ENCODE data around the gene KDM1A.

The KDM1A gene

DNA sequence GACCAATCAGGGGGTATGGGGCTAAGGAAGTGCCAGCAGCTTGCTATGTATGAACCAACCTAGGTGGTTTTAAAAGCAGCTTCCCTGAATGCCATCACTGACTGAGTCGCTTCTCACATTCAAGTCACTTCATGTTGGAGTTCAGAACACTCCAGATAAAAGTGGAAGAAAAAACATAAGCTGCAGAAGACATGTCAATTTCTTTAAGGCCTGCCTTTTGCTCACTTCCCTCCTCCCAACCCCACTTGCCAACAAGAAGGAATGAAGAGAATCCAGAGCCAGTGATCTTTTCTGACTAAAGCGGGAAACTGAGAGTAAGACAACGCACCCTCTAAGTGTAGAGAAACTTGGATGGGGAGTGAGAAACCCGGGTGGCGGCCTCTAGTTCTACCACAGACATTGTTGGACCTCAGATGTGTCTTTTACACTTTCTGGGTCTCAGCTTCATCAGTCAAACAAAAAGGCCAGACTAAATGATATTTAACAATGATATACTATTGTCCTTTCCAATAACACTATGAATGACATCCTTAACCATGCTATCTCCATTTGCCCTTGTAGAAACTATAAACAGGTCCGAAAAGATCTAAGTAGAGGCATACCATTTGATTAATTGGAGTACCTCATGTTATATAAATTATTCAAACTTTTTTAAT is 95.3 kb downstream of the KDM1A start:
- H3K27me3 ChIP-seq (replicated peaks; ENCODE audit: control insufficient read depth, insufficient read depth, low read length): no peaks in the 10 kb centered on the region
- H3K9me3 ChIP-seq (ENCODE audit: control insufficient read depth, low read length): no peaks in the 10 kb centered on the region
- DNase-seq (ENCODE audit: low read depth): peak; percentile 30
- no peaks in the 10 kb centered on the region for H3K36me3 ChIP-seq (ENCODE audit: control insufficient read depth, insufficient read depth, low read length, severe bottlenecking)
- no peak overlapping the region for H3K9ac ChIP-seq (ENCODE audit: low read length)
- no peak overlapping the region for H3K4me3 ChIP-seq (ENCODE audit: low read length)
- peaks cover 18% of the 10 kb centered on the region for H3K4me1 ChIP-seq (ENCODE audit: control insufficient read depth, insufficient read depth, low read length)

DNA sequence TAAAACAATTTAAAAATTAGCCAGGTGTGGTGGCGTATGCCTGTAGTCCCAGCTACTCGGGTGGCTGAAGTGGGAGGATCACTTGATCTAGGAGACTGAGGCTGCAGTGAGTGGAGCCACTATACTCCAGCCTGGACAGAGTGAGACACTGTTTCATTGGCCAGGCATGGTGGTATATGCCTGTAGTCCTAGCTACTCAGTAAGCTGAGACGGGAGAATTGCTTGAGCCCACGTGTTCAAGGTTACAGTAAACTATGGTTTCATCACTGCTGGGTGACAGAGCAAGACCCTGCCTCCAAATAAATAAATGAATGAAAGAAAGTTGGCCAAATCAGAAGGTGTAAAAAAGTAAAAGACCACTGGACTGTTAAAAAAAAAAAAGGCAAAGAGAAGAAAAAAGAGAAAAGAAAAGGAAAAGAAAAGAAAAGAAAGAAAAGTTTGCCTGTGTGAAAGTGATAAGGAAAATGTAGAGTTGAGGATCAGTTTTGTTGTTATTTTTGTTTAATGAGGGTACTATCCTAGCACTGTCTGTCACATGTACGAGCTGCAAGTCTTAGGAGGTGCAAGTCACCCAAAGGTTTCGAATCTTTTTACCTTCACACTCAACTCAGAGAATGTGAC is 97.1 kb downstream of the KDM1A start:
- DNase-seq (ENCODE audit: low read depth): no peak
- H3K9me3 ChIP-seq (ENCODE audit: control insufficient read depth, low read length): no peaks in the 10 kb centered on the region
- H3K36me3 ChIP-seq (ENCODE audit: control insufficient read depth, insufficient read depth, low read length, severe bottlenecking): no peaks in the 10 kb centered on the region
- no peak overlapping the region for H3K4me3 ChIP-seq (ENCODE audit: low read length)
- H3K4me1 ChIP-seq (ENCODE audit: control insufficient read depth, insufficient read depth, low read length): peaks cover 24% of the 10 kb centered on the region
- no peak overlapping the region for H3K9ac ChIP-seq (ENCODE audit: low read length)
- H3K27me3 ChIP-seq (replicated peaks; ENCODE audit: control insufficient read depth, insufficient read depth, low read length): no peaks in the 10 kb centered on the region

DNA sequence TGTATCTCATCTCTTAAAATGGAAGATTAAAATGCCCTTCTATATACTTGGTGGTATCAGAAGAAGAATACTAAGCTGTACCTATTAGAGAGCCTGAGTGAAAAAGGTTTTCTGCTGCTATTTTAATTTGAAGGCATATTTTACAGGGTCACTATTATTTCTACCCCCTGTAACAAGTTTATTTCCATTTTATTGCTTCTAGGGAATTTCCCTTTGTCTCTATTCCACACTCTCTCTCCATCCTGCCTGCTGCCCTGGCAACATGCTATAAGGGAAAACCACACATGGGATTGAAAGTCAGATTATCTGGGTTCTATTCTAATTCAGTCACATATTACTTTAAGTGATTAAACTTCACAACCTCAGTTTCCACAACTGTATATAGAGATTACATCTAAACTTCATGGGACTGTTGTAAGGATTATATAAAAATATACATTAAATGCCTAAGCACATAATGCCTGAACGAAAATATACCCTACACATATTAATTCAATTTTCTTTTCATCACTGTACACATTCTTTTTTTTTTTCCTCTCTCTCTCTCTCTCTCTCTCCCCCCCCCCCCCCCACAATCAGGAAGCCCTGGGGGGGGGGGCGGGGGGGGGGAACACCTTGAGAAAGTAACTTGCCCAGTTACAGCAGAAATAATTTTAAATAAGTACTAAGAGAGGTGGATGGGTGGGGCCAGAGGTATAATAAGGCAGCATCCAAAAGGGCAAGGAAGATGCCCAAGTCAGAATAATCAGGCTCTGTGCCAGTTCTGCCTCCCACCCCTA is 97.8 kb downstream of the KDM1A start:
- no peak for DNase-seq (ENCODE audit: low read depth)
- Histone ChIP-seq H3K4me3 (ENCODE audit: low read length) (no peak overlapping the region), H3K9me3 (ENCODE audit: control insufficient read depth, low read length) (no peaks in the 10 kb centered on the region), H3K4me1 (ENCODE audit: control insufficient read depth, insufficient read depth, low read length) (peaks cover 25% of the 10 kb centered on the region), H3K9ac (ENCODE audit: low read length) (no peak overlapping the region), H3K27me3 (replicated peaks; ENCODE audit: control insufficient read depth, insufficient read depth, low read length) (no peaks in the 10 kb centered on the region), H3K36me3 (ENCODE audit: control insufficient read depth, insufficient read depth, low read length, severe bottlenecking) (no peaks in the 10 kb centered on the region)

DNA sequence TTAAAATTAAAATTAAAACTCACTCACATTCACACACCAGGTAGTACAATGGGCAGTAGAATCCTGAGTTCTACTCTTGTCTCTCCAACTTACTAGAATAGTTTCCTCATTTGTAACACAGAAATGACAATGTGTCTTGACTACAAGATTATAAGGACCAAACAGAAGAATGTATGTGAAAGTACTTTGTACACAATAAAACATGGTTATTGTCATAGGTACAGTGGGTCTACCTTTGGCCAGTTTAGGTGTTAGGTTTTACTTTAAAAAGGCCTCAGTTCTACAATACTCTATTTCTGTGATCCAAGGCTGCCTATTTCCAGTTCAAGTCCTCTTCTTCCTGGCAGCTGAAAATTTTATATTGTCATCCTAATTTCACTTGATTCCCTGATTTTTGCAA is 99.1 kb downstream of the KDM1A start:
- H3K9ac ChIP-seq (ENCODE audit: low read length): no peak overlapping the region
- H3K4me3 ChIP-seq (ENCODE audit: low read length): no peak overlapping the region
- H3K36me3 ChIP-seq (ENCODE audit: control insufficient read depth, insufficient read depth, low read length, severe bottlenecking): no peaks in the 10 kb centered on the region
- H3K9me3 ChIP-seq (ENCODE audit: control insufficient read depth, low read length): no peaks in the 10 kb centered on the region
- no peaks in the 10 kb centered on the region for H3K27me3 ChIP-seq (replicated peaks; ENCODE audit: control insufficient read depth, insufficient read depth, low read length)
- DNase-seq (ENCODE audit: low read depth): no peak
- peaks cover 29% of the 10 kb centered on the region for H3K4me1 ChIP-seq (ENCODE audit: control insufficient read depth, insufficient read depth, low read length)

DNA sequence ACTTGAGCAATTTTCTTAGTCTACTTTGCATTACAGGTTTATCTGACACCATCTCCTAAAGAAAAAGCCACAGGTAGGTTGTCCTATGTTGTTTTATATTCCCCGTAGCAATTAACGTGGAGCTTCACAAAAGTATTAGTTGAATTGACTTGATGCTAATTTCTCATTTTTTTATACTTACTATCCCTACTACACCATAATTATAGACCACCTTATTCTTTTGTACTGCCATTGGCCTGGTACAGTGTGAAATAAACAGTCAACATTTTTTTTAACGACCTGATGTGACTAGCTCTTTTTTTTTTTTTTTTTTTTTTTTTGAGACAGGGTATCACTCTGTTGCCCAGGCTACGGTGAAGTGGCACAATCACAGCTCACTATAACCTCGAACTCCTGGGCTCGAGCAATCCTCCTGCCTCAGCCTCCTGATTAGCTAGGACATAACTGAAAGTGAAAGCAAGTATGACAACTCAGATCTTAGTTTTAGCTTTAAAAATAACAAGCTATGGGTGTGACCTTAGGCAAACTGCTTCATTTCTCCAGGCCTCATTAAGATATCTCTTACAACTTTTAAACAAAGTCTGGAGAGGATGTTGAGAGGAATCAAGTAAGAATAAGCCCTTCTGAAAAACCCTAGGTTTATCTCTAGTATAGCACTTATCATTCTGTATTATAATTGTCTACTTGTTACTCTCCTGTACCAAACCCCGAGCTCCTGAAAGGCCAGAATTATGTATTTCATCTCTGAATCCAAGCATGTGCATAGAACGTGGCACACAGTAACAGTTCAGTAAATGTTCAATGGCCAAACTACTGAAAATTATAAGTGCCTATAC is 99.9 kb downstream of the KDM1A start:
- H3K9me3 ChIP-seq (ENCODE audit: control insufficient read depth, low read length): no peaks in the 10 kb centered on the region
- H3K36me3 ChIP-seq (ENCODE audit: control insufficient read depth, insufficient read depth, low read length, severe bottlenecking): no peaks in the 10 kb centered on the region
- H3K4me3 ChIP-seq (ENCODE audit: low read length): peak overlapping the region; percentile 66
- peaks cover 35% of the 10 kb centered on the region for H3K4me1 ChIP-seq (ENCODE audit: control insufficient read depth, insufficient read depth, low read length)
- no peaks in the 10 kb centered on the region for H3K27me3 ChIP-seq (replicated peaks; ENCODE audit: control insufficient read depth, insufficient read depth, low read length)
- peak; percentile 52 for DNase-seq (ENCODE audit: low read depth)
- H3K9ac ChIP-seq (ENCODE audit: low read length): peak overlapping the region; percentile 73

DNA sequence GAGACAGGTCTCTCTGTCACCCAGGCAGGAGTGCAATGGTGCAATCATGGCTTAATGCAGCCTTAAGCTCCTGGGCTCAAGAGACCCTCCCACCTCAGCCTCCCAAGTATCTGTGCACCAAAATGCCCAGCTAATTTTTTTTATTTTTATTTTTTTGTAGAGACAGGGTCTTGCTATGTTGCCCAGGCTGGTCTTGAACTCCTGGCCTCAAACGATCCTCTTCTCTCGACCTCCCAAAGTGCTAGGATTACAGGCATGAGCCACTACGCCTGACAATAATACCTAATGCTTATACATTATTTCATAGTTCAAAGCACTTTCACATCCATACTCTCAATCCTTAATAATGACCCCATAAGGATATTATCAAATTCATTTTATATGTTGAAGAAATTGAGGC is 101.1 kb downstream of the KDM1A start:
- no peak for DNase-seq (ENCODE audit: low read depth)
- no peaks in the 10 kb centered on the region for H3K36me3 ChIP-seq (ENCODE audit: control insufficient read depth, insufficient read depth, low read length, severe bottlenecking)
- H3K4me1 ChIP-seq (ENCODE audit: control insufficient read depth, insufficient read depth, low read length): peaks cover 41% of the 10 kb centered on the region
- H3K9me3 ChIP-seq (ENCODE audit: control insufficient read depth, low read length): no peaks in the 10 kb centered on the region
- no peak overlapping the region for H3K4me3 ChIP-seq (ENCODE audit: low read length)
- H3K9ac ChIP-seq (ENCODE audit: low read length): no peak overlapping the region
- no peaks in the 10 kb centered on the region for H3K27me3 ChIP-seq (replicated peaks; ENCODE audit: control insufficient read depth, insufficient read depth, low read length)

DNA sequence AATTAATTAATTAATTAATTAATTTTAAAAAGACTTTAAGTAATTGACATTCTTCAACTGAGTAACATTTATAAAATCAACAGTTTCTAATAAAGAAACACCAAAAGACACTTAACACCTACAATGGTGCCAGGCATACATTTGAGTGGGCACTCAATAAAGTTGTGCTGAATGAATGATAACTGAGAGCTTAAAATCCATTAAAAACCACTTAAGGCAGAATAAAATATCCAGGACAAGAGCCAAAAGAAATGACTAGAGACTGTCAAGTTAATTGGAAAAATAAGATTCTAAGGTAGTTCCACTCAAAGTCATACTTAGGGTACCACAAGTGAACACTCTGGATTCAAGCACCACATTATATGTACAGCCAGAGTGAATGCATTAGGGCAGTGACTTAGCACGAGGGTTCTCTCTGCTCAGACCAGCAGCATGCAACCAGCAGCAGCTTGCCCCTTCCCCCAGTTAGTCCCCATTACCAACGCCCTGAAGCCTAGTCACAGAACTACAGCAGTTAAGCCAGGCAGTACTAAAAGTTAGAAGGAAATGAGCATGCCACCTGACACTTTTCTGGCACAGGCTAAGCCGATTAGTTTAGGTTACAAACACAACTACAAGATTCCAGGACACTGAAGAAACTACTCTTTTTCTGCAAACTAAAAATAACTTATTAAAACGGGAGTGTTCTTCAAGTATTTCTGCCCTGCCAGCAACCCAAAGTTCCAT is 102.9 kb downstream of the KDM1A start:
- H3K36me3 ChIP-seq (ENCODE audit: control insufficient read depth, insufficient read depth, low read length, severe bottlenecking): no peaks in the 10 kb centered on the region
- H3K4me1 ChIP-seq (ENCODE audit: control insufficient read depth, insufficient read depth, low read length): peaks cover 59% of the 10 kb centered on the region
- H3K9me3 ChIP-seq (ENCODE audit: control insufficient read depth, low read length): no peaks in the 10 kb centered on the region
- H3K27me3 ChIP-seq (replicated peaks; ENCODE audit: control insufficient read depth, insufficient read depth, low read length): no peaks in the 10 kb centered on the region
- peak; percentile 69 for DNase-seq (ENCODE audit: low read depth)
- peak overlapping the region; percentile 45 for H3K9ac ChIP-seq (ENCODE audit: low read length)
- peak overlapping the region; percentile 54 for H3K4me3 ChIP-seq (ENCODE audit: low read length)

DNA sequence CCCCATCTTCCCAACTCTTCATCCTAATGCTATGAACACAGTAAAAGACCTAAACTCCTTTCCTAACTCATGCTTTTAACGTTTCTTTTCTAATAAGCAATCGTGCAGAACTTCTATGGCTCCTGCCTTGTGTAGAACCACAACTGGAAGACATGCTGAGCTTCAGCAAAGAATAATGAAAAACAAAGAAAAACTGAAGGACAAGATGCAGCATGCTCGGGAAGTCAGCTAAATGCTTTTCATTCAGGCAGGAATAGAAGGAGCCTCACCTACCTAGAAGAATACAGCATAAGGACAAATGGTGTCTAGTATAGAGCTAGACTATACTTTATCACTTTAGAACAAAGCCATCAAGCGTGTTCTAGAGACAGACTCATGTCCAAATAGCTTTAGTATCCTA is 103.5 kb downstream of the KDM1A start:
- Histone ChIP-seq H3K9me3 (ENCODE audit: control insufficient read depth, low read length) (no peaks in the 10 kb centered on the region), H3K4me1 (ENCODE audit: control insufficient read depth, insufficient read depth, low read length) (peaks cover 61% of the 10 kb centered on the region), H3K4me3 (ENCODE audit: low read length) (peak overlapping the region; percentile 54), H3K9ac (ENCODE audit: low read length) (peak overlapping the region; percentile 45), H3K36me3 (ENCODE audit: control insufficient read depth, insufficient read depth, low read length, severe bottlenecking) (no peaks in the 10 kb centered on the region), H3K27me3 (replicated peaks; ENCODE audit: control insufficient read depth, insufficient read depth, low read length) (no peaks in the 10 kb centered on the region)
- no peak for DNase-seq (ENCODE audit: low read depth)

DNA sequence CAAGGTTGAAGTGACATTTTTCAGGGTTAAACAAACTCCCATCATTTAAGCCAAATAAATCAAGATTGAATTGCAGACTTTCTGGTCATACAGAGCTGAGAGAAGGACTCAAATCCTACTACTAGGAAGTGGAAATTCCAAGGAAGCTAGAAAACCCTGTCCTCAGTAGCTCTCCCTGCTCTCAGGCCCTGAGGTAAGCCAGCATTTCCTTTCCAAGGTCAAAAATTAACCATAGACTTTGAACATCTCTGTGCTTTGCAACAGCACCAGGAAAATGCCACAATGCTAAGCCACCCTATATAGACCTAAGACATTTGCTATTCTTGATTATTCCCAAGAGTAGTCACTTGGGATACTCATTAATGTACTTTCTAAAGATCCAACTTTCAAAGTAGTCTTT is 104.3 kb downstream of the KDM1A start:
- Histone ChIP-seq H3K4me3 (ENCODE audit: low read length) (no peak overlapping the region), H3K36me3 (ENCODE audit: control insufficient read depth, insufficient read depth, low read length, severe bottlenecking) (no peaks in the 10 kb centered on the region), H3K9me3 (ENCODE audit: control insufficient read depth, low read length) (no peaks in the 10 kb centered on the region), H3K27me3 (replicated peaks; ENCODE audit: control insufficient read depth, insufficient read depth, low read length) (no peaks in the 10 kb centered on the region), H3K9ac (ENCODE audit: low read length) (no peak overlapping the region), H3K4me1 (ENCODE audit: control insufficient read depth, insufficient read depth, low read length) (peaks cover 61% of the 10 kb centered on the region)
- DNase-seq (ENCODE audit: low read depth): no peak

DNA sequence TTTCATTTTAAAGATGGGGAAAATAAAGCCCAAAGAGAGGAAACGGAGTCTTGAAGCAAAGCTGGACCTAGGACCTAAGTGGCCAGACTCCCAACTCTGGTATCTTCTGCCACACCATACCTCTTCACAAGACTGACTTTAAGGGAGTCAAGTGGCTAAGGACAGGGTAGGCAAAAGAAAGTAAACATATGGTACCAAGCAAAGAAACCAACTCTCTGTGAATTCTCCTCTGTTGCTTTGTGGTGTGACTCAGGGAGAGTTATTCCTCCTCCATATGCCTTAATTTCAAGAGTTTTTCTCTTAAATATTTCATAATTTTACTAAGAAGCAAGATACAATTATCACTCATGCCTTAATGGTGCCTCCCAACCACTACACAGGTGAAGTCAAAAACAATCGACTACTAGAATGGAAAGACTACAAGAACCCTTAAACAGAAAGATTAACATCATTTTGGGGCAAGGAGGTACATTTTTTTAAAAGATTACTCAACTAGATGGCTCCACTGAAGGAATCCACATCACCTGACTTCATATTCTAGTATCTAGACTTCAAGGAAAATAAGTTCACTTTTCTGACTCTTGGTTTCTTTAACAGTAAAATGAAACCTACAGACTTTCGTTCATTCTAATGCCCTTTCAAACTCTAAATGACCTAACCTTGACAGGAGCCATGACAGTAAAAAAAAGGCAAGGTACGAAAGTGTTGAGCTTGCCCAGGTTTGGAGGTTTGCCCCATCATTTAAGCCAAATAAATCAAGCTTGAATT is 105.2 kb downstream of the KDM1A start:
- Histone ChIP-seq H3K27me3 (replicated peaks; ENCODE audit: control insufficient read depth, insufficient read depth, low read length) (no peaks in the 10 kb centered on the region), H3K9ac (ENCODE audit: low read length) (no peak overlapping the region), H3K4me1 (ENCODE audit: control insufficient read depth, insufficient read depth, low read length) (peaks cover 55% of the 10 kb centered on the region), H3K36me3 (ENCODE audit: control insufficient read depth, insufficient read depth, low read length, severe bottlenecking) (no peaks in the 10 kb centered on the region), H3K9me3 (ENCODE audit: control insufficient read depth, low read length) (no peaks in the 10 kb centered on the region), H3K4me3 (ENCODE audit: low read length) (no peak overlapping the region)
- no peak for DNase-seq (ENCODE audit: low read depth)
